ENCODE data around the gene TSC22D2.

Gene TSC22D2

DNA sequence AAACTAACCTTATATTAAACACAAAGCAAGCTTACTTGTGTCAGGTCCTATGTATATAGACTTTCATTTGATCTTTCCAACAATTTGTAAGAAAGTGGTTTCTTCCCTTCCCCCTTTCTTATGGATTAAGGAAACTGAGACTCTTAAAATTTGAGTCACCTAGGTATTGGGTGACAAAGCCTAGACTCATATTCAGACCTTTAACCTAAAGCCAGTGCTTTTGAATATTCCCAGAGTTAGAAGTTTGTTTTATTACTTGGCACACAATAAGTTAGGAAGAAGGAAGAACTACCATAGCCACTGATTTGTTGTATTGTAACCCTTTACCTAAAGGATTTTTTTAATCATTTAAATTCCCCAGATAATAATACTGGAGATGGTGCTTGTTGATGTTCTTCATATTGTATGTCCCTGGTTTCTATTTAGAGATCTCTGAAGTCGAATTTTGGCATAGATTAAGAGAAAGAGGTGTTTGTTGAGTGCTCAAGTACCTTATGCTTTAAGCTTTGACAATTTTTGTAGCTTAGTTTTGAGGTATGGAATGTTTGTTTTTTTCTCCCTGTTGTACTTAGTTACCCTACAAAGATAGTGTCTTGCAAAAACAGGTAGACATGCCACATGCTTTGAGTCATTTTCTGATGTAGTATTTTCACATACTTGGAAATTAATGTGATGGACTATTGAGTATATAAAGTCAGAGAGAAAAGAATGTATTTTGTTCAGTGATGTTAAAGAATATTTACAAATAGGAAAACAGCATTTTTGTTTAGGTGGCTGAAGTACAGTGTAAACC lies 11.2 kb downstream of the TSC22D2 start:
- POLR2A ChIA-PET, result interaction anchor here (1.2 kb wide), 1 partner anchor 11 kb away, joined by 4 read pairs; no protein-coding TSS in a partner anchor
- CTCF ChIA-PET, result no interaction called here
- TF ChIP-seq ARNT (IDR thresholded peaks at IDR 0.05), result no peak
- no peak for TF ChIP-seq FOXK2 (IDR thresholded peaks at IDR 0.05)
- DNase-seq (ENCODE audit: extremely low spot score), result no peak

DNA sequence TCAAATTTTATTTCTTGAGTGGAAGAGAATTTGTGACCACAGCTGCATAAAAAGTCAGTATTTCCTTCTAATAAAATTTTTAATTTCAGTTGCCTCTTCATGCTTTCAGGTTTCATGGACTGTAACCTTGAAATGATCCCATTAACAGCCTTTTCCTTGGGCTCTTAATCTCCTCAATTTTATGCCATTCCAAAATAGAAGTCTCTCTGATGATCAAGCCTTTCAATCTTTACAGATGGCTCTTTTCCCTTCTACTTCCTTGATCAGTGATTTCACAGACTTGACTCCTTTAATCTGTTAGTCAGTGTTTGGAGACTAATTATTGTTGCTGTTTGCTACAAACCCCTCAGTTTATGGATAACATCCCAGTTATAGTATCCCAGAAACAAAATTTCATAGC lies 11.9 kb downstream of the TSC22D2 start:
- no peak for DNase-seq (ENCODE audit: extremely low spot score)
- TF ChIP-seq, protein P1, sequence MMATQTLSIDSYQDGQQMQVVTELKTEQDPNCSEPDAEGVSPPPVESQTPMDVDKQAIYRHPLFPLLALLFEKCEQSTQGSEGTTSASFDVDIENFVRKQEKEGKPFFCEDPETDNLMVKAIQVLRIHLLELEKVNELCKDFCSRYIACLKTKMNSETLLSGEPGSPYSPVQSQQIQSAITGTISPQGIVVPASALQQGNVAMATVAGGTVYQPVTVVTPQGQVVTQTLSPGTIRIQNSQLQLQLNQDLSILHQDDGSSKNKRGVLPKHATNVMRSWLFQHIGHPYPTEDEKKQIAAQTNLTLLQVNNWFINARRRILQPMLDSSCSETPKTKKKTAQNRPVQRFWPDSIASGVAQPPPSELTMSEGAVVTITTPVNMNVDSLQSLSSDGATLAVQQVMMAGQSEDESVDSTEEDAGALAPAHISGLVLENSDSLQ (IDR thresholded peaks at IDR 0.05), result no peak
- TF ChIP-seq FOXM1 (IDR thresholded peaks at IDR 0.05; ENCODE audit: borderline replicate concordance) (no peak), CTBP1 (IDR thresholded peaks at IDR 0.05; ENCODE audit: borderline replicate concordance) (no peak), FOXA1 (IDR thresholded peaks at IDR 0.05) (no peak), SUZ12 (IDR thresholded peaks at IDR 0.05) (no peak), ZNF384 (IDR thresholded peaks at IDR 0.05) (no peak), TARDBP (IDR thresholded peaks at IDR 0.05) (no peak), L3MBTL2 (conservative IDR thresholded peaks at IDR 0.05) (no peak), LEF1 (IDR thresholded peaks at IDR 0.05; ENCODE audit: borderline replicate concordance) (no peak)
- POLR2A ChIA-PET, result no interaction called here
- CTCF ChIA-PET, result no interaction called here

DNA sequence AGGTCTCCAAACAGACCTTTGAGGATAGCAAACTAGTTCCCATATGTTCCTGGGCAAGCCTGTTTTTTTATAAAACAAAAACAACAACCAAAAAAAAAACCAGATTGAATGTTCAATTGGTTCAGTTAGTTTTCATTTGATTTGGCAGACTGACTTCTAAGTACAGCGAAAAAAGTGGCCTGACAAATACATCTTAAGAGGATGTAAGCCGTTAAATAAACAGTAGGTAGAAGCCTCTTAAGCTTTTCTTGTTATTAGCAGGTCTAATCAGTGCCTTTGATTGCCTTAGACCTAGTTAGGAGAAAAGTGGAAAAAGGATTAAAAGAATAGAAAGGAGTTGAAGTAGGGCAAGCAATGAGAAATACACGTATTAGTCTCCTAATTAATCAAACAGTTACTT lies 13.2 kb downstream of the TSC22D2 start:
- TF ChIP-seq ZNF384 (IDR thresholded peaks at IDR 0.05) (no peak), SP1 (IDR thresholded peaks at IDR 0.05) (no peak), CTBP1 (IDR thresholded peaks at IDR 0.05; ENCODE audit: borderline replicate concordance) (no peak), FOXM1 (IDR thresholded peaks at IDR 0.05; ENCODE audit: borderline replicate concordance) (no peak), HDGF (IDR thresholded peaks at IDR 0.05; ENCODE audit: borderline replicate concordance) (no peak), FOXK2 (IDR thresholded peaks at IDR 0.05) (no peak), NFRKB (IDR thresholded peaks at IDR 0.05) (no peak), ELF4 (IDR thresholded peaks at IDR 0.05) (no peak), ARNT (IDR thresholded peaks at IDR 0.05) (no peak), LEF1 (IDR thresholded peaks at IDR 0.05; ENCODE audit: borderline replicate concordance) (no peak), L3MBTL2 (conservative IDR thresholded peaks at IDR 0.05) (no peak), TARDBP (IDR thresholded peaks at IDR 0.05) (no peak), BHLHE40 (IDR thresholded peaks at IDR 0.05; ENCODE audit: borderline replicate concordance) (no peak), SUZ12 (IDR thresholded peaks at IDR 0.05) (no peak), FOXA1 (IDR thresholded peaks at IDR 0.05) (no peak)
- TF ChIP-seq, protein P1 (IDR thresholded peaks at IDR 0.05), result no peak
- no peak for DNase-seq (ENCODE audit: extremely low spot score)
- ChIA-PET CTCF (interaction anchor here (0.7 kb wide), 1 partner anchor 454 kb away, joined by 7 read pairs; no protein-coding TSS in a partner anchor), POLR2A (interaction anchor here (0.9 kb wide), 1 partner anchor 9 kb away, joined by 4 read pairs; no protein-coding TSS in a partner anchor)

DNA sequence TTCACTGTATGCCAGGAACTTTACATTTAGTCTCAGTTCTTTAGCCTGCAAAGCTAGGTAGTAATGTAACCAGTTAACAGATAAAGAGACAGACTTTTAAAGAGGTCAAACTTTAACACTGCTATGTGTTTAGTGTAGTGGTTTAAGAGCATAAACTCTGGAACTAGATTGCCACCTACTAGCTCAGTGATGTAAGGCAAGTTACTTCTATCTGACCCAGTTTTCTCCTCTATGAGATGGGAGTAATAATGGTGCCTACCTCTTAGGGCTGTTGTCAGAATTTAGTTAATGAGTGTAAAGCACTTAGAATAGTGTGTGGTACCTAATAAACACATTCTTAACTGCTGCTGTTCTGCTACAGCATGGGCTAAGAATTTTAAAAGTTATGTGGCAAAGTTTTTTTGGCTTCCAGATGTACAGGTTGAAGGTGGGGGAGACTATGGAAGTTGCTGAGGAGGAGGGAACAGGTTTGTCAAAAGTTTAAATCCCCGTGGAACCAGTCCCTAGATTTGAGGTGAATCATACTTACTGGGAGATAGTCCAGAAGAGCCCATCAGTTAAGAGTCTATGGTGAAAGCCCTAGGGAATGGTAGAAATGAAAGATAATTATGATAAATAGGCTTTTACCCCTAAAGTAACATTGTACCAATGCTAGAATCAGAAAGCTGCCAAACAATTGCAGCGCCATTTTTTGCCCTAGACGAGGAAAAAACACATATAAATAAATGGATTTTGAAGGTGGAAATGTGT lies 13.9 kb downstream of the TSC22D2 start:
- no peak for DNase-seq (ENCODE audit: extremely low spot score)
- ChIA-PET POLR2A (interaction anchor here (0.9 kb wide), 1 partner anchor 9 kb away, joined by 4 read pairs; no protein-coding TSS in a partner anchor), CTCF (interaction anchor here (0.7 kb wide), 1 partner anchor 454 kb away, joined by 7 read pairs; no protein-coding TSS in a partner anchor)
- TF ChIP-seq ELF4 (IDR thresholded peaks at IDR 0.05), result no peak
- no peak for TF ChIP-seq FOXA1 (IDR thresholded peaks at IDR 0.05)
- no peak for TF ChIP-seq NFRKB (IDR thresholded peaks at IDR 0.05)
- TF ChIP-seq FOXM1 (IDR thresholded peaks at IDR 0.05; ENCODE audit: borderline replicate concordance), result no peak
- no peak for TF ChIP-seq L3MBTL2 (conservative IDR thresholded peaks at IDR 0.05)
- TF ChIP-seq FOXK2 (IDR thresholded peaks at IDR 0.05), result no peak
- TF ChIP-seq, protein P1 (IDR thresholded peaks at IDR 0.05), result no peak
- no peak for TF ChIP-seq CTBP1 (IDR thresholded peaks at IDR 0.05; ENCODE audit: borderline replicate concordance)
- TF ChIP-seq ARNT (IDR thresholded peaks at IDR 0.05), result no peak
- no peak for TF ChIP-seq SP1 (IDR thresholded peaks at IDR 0.05)
- no peak for TF ChIP-seq ZNF384 (IDR thresholded peaks at IDR 0.05)
- TF ChIP-seq LEF1 (IDR thresholded peaks at IDR 0.05; ENCODE audit: borderline replicate concordance), result no peak
- no peak for TF ChIP-seq BHLHE40 (IDR thresholded peaks at IDR 0.05; ENCODE audit: borderline replicate concordance)
- TF ChIP-seq SUZ12 (IDR thresholded peaks at IDR 0.05), result no peak
- TF ChIP-seq HDGF (IDR thresholded peaks at IDR 0.05; ENCODE audit: borderline replicate concordance), result no peak
- no peak for TF ChIP-seq TARDBP (IDR thresholded peaks at IDR 0.05)

DNA sequence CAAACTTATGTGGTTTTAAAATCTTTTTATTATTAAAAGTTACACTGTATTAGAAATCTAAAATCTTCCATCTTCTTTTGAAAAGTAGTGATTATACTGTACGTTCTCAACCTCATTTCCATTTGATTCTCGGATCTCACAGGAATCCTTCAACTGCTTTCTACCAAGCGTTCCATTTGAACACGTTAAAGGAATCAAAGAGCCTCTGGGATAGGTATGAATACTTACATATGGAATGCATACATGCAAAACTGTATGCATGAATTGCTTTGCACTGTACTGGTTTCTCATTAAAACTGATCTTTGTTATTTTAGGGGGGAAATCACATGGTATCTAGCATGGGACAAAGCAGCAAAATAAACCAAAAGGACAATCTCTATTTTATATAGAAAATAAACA lies 14.8 kb downstream of the TSC22D2 start:
- DNase-seq (ENCODE audit: extremely low spot score), result no peak
- no peak for TF ChIP-seq BHLHE40 (IDR thresholded peaks at IDR 0.05; ENCODE audit: borderline replicate concordance)
- TF ChIP-seq FOXA1 (IDR thresholded peaks at IDR 0.05), result no peak
- TF ChIP-seq ELF4 (IDR thresholded peaks at IDR 0.05), result no peak
- TF ChIP-seq ZNF384 (IDR thresholded peaks at IDR 0.05), result no peak
- no peak for TF ChIP-seq HDGF (IDR thresholded peaks at IDR 0.05; ENCODE audit: borderline replicate concordance)
- TF ChIP-seq SP1 (IDR thresholded peaks at IDR 0.05), result no peak
- TF ChIP-seq, protein P1 (IDR thresholded peaks at IDR 0.05), result no peak
- no peak for TF ChIP-seq TARDBP (IDR thresholded peaks at IDR 0.05)
- ChIA-PET POLR2A (no interaction called here), CTCF (no interaction called here)
